Vagina (tissue), 2 donors: ENCODE data around the gene ARHGAP10. TPM values are rescaled to one million over a fixed set of nuclear protein-coding genes. Genes with fewer than 3 reads are reported as not detected.

Experiments used
- DNase-seq, 2 donors: peaks; one replicate each; pipeline ENCODE4 v3.0.0-alpha.2; 2017; ENCODE audit errors: extremely low spot score in 2 of 2
- H3K27ac ChIP-seq: fragments of 200-600 bp; sonication (generic); one replicate; pipeline ENCODE4 v1.5.1; 2019
- H3K27me3 ChIP-seq: fragments of 200-600 bp; sonication (generic); one replicate; pipeline ENCODE4 v1.5.1; 2019
- H3K36me3 ChIP-seq, 2 donors: fragments of 200-600 bp; sonication (generic); one replicate each; pipeline ENCODE4 v1.5.1; 2017 to 2019
- H3K4me1 ChIP-seq: fragments of 200-600 bp; sonication (generic); one replicate; pipeline ENCODE4 v1.5.1; 2019
- H3K4me3 ChIP-seq, 2 donors: fragments of 200-600 bp; sonication (generic); 1 replicate in 1 of 2; 2 replicates in 1 of 2; pipeline ENCODE4 v1.5.1; 2016 to 2019
- H3K9me3 ChIP-seq: fragments of 200-600 bp; sonication (generic); one replicate; pipeline ENCODE4 v1.5.1; 2019
- POLR2A ChIP-seq, 2 donors: fragments of 450-650 bp; IDR thresholded peaks; one replicate each; pipeline ENCODE4 v1.6.1; 2017; ENCODE audit warnings: antibody characterized with exemption in 2 of 2, mild to moderate bottlenecking in 2 of 2, moderate library complexity in 2 of 2
- POLR2AphosphoS5 ChIP-seq, 2 donors: sonication (generic); formaldehyde crosslinking; IDR thresholded peaks; one replicate each; pipeline ENCODE4 v1.9.0; 2017; ENCODE audit warnings: antibody characterized with exemption in 2 of 2, mild to moderate bottlenecking in 2 of 2, low read depth in 1 of 2; ENCODE audit not compliant: insufficient read depth in 1 of 2
- intact Hi-C: fragments of 100-400 bp; cut with DNase I; formaldehyde crosslinking; loops from one replicate; pipeline ENCODE4 v1.15.1; 2023
- microRNA-seq: library from miRNA; unstranded; fragments of <30 nt; microRNA quantifications from one replicate; pipeline ENCODE4, GENCODE V29; 2017; ENCODE audit warnings: borderline number of aligned reads, borderline replicate concordance
- small RNA-seq: library from RNA; depleted of rRNA; stranded (forward); fragments of <200 nt; gene quantifications from one replicate; pipeline ENCODE3, GENCODE V24; 2016
- total RNA-seq: library from RNA; depleted of rRNA; stranded (reverse); fragments of >200 nt; gene quantifications from one replicate; pipeline ENCODE4 v1.2.3, GENCODE V29; 2016
- TF ChIP-seq, protein P1 (sequence below), 3 experiments: fragments of 450-650 bp in 2 of 3; fragments of 200-600 bp in 1 of 3; sonication (generic) in 1 of 3; IDR thresholded peaks; one replicate each; pipeline ENCODE4 v1.5.1; 2017 to 2019; ENCODE audit warnings: antibody characterized with exemption in 3 of 3, mild to moderate bottlenecking in 2 of 3, moderate library complexity in 2 of 3

ARHGAP10 gene
- total RNA-seq, 1 donor from 2014 or later, result 55.5 TPM

DNA sequence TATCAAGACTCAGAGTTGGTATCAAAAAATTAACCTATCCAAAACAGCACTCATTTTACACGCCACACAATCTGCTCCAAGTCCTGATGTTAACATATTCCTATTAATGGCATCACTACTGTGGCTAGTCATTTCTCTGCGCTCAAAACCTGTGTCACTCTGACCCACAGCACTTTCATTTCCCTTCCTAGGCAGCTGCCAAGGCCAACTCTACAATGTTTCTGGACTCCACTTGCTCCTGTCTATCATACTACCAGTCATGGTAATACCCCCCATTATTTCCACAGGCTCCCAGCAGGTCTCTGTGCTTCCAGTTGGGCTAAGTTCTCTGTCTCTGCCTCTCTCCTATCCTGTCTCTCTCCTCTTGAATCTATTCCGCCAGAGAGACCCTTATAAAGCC lies 386.7 kb downstream of the ARHGAP10 start:
- no peaks in the 10 kb centered on the region for H3K27me3 ChIP-seq

DNA sequence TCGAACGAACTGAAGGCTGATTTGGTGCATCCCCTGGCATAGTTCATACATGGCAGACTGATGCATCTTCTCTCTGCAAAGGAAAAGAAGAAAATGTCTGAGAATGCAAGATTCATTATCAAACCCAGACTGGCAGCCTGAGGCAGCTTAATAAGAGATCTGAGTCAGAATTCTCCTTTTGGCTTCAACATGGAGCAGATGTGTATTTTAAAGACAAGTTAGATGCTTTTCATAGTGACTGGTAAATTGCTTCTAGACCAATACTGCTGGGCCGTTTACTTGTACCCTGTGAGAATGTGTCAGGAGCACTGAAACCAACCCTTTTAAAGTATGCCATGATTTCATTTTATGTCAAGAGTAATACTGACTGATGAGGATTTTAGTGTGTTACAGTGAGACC lies 388.3 kb downstream of the ARHGAP10 start:
- DNase-seq, result no peak
- Histone ChIP-seq H3K4me3 (no peak overlapping the region), H3K27ac (no peak overlapping the region), H3K27me3 (no peaks in the 10 kb centered on the region), H3K4me1 (no peaks in the 10 kb centered on the region), H3K36me3 (no peaks in the 10 kb centered on the region), H3K9me3 (peaks cover 4% of the 10 kb centered on the region)
- TF ChIP-seq, protein P1, sequence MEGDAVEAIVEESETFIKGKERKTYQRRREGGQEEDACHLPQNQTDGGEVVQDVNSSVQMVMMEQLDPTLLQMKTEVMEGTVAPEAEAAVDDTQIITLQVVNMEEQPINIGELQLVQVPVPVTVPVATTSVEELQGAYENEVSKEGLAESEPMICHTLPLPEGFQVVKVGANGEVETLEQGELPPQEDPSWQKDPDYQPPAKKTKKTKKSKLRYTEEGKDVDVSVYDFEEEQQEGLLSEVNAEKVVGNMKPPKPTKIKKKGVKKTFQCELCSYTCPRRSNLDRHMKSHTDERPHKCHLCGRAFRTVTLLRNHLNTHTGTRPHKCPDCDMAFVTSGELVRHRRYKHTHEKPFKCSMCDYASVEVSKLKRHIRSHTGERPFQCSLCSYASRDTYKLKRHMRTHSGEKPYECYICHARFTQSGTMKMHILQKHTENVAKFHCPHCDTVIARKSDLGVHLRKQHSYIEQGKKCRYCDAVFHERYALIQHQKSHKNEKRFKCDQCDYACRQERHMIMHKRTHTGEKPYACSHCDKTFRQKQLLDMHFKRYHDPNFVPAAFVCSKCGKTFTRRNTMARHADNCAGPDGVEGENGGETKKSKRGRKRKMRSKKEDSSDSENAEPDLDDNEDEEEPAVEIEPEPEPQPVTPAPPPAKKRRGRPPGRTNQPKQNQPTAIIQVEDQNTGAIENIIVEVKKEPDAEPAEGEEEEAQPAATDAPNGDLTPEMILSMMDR (IDR thresholded peaks at IDR 0.05), result no peak
- TF ChIP-seq POLR2A (IDR thresholded peaks at IDR 0.05) (no peak), POLR2AphosphoS5 (IDR thresholded peaks at IDR 0.05; ENCODE audit: insufficient read depth in 1 of 2, low read depth in 1 of 2) (no peak)
- intact Hi-C loops, result no loop called here

More for the DNA sequence above, 386.7 kb downstream of the ARHGAP10 start:
- H3K9me3 ChIP-seq, result no peaks in the 10 kb centered on the region
- TF ChIP-seq POLR2AphosphoS5 (IDR thresholded peaks at IDR 0.05; ENCODE audit: insufficient read depth in 1 of 2, low read depth in 1 of 2) (no peak), POLR2A (IDR thresholded peaks at IDR 0.05) (no peak)
- TF ChIP-seq, protein P1 (IDR thresholded peaks at IDR 0.05), result no peak
- H3K4me1 ChIP-seq, result no peaks in the 10 kb centered on the region
- intact Hi-C loops, result no loop called here
- no peak for DNase-seq
- H3K27ac ChIP-seq, result no peak overlapping the region
- no peak overlapping the region for H3K4me3 ChIP-seq
- peaks cover 0 to 5% of the 10 kb centered on the region in 2 donors for H3K36me3 ChIP-seq

Small RNA genes within 50 kb of the gene (microRNA-seq; reads per million reads assigned to microRNA genes)
- gene MIR4799, result not detected

Small RNA genes within 50 kb of the gene (small RNA-seq; reads per million reads assigned to genes)
- gene MIR4799 (not detected), gene RN7SL254P (not detected), gene RNA5SP165 (not detected)

Other genes with a start within 250 kb of the ARHGAP10 start
- gene TMEM184C, start 114.7 kb upstream of the ARHGAP10 start, total RNA-seq, result 25.0 TPM
- gene PRMT9, start 47.9 kb upstream of the ARHGAP10 start, total RNA-seq, result 6.9 TPM